Measurements from ENCODE around the gene PDZD7. TPM values are rescaled to one million over a fixed set of nuclear protein-coding genes. Genes with fewer than 3 reads are reported as not detected.
A peak's percentile ranks its signal among the peaks of the same experiment; 100 is the strongest.
"Not testable (repeated sequence)": the region's sequence is repeated elsewhere in the genome, so short reads cannot be mapped to it uniquely, and the experiment has no call there.

The PDZD7 gene
- total RNA-seq, 1 experiment from 2014 or later = 4.5 TPM

GRCh38 chr10:100976906-100977305 lies 54.0 kb downstream of the PDZD7 start:
- no peak for DNase-seq (ENCODE audit: low spot score)
- in situ Hi-C loops (cut with HindIII; ENCODE audit: low sequenced_read_pairs) = no loop called here

GRCh38 chr10:100975397-100975796 lies 55.5 kb downstream of the PDZD7 start:
- DNase-seq (ENCODE audit: low spot score); in situ Hi-C loops (cut with HindIII; ENCODE audit: low sequenced_read_pairs): not testable (repeated sequence)

DNA sequence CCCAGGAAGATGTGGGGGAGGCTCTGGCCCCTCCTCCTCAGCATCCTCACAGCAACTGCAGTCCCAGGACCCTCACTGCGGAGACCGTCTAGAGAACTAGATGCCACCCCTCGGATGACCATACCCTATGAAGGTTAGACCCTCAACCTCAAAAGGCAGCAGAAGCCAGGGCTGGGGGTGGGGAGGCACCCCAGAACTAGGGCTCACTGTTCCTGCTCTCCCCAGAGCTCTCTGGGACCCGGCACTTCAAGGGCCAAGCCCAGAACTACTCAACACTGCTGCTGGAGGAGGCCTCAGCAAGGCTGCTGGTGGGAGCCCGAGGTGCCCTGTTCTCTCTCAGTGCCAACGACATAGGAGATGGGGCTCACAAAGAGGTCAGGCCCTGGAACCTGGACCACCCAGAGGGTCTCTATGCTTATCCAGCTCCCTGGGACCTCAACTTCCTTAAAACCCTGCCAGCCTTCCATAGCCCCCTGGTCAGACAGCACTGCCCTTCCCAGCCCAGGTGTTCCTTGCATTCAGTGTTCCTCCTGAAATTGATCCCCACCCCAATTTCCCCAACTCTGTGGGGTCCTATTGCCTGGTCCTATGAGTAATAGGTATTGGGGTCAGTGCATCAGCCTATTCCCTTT lies 57.9 kb downstream of the PDZD7 start:
- in situ Hi-C loops (cut with HindIII; ENCODE audit: low sequenced_read_pairs) = no loop called here
- DNase-seq (ENCODE audit: low spot score) = no peak

DNA sequence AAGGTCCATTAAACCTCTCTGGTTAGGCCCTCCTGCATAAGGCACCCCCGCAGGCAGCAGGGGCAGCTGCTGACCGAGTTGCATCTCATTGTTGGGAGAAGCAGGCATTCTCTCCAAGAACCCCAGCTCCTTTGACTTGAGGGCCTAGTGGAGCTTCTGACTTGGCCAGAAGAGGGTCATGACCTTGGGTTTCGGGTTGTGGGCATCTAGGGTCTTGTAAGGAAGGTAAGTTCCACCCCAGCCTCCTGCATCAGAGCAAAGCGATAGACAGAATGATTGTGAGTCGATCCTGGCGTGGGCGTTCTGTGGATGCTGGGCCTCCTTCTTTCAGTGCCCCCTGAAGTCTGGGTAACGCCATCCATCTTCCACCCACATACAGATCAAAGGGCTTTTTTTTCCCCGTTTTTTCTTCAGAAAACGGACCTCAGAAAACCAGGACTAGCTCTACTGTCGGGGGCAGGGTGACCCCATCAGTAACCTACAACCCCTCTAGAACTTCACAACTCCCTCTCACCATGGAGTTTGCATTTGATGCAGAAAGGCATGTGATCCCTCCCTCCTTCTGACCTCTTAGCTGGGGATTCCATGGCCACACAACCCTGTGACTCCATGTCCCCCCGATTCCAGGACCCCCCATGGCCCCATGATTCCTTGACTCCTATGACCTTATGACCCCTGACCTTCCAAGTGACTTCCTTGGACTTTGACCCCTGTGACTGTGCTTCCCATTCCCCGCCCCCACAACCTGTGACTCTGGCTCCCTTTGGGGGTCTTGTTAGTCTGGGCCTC lies 58.6 kb downstream of the PDZD7 start:
- DNase-seq (ENCODE audit: low spot score) = no peak
- in situ Hi-C loops (cut with HindIII; ENCODE audit: low sequenced_read_pairs) = no loop called here

GRCh38 chr10:100970914-100971811 lies 59.8 kb downstream of the PDZD7 start:
- DNase-seq (ENCODE audit: low spot score) = no peak
- in situ Hi-C loops (cut with HindIII; ENCODE audit: low sequenced_read_pairs) = no loop called here

DNA sequence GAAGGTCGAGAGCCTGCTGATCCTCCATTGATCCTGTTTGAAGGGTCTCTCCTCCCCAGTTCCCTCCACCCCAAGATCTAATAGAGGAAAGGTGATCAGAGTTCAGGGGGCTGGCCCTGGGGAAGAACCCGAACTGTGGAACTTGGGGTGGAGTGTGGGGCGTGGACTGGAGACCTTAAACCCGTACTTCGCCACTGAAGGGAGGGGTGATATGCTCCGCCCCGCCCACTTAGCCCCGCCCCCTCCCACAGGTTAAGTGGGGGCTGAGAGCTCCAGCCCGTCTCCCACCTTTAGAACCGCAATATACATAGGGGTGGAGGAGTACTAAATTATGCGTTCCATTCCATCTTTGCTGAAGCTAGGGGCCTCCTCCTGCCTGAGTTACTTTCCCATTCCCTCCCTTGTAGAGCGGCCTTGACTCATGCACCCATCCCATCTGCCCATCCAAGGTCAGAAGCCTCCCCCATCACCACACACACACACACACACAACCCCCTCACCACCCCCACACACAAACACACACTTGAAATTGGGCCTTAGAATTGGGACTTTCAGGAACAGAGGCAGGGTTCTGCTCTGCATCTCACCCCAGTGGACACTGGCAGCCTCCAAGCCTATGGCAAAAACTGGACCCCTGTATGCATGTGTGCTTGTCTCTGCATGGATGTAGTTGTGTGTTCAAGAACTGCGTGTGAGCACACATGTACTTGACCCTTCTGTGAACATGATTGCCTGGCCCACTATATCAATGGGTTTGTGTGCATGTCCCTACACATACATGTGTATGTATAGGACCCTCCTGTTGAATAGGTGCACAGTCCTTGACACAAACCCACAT lies 60.6 kb downstream of the PDZD7 start:
- in situ Hi-C loops (cut with HindIII; ENCODE audit: low sequenced_read_pairs) = no loop called here
- peak; percentile 65 for DNase-seq (ENCODE audit: low spot score)

DNA sequence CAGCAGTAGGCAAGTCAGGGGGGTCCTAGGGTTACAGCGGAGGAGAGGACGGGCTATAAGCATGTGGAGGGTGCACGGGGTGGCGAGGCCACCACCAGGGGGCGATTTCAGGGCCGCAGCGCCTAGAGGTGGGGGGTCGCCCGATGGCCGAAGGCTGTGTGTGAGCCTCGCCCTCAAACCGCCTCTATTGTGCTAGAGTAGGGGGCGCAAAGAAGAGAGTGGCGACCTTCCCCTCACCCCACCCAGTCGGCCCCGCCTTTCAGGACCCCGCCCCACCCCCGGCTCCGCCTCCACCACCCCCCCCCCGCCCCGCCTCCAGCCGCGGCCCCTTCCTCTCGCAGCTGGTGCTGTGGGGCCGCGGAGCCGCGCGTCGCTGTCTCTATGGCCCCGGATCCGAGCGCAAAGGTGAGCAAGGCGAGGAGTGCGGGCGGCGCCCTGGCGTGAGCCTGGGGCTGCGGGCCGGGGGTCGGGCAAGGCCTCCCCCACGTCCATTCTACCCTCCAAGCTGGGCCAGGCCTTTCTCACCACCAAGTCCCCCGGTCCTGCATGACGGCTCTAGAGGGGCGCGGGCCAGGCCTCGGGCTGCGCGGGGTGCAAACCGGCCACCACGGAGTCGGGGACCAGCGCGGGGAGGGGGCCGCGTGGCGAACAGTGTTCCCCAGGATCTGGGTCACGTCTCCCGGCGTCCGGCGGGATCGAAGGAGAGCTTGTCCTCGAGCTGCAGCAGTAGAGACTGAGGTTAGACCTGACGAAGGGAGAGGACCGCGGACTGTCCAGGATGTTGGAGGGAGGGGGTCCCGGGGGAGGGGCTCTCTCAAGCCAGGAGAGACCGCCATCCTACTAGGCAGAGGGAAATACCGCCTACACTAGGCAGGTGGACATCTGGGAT lies 61.5 kb downstream of the PDZD7 start, which contains the start of gene SEMA4G:
Gene SEMA4G, plus strand, starts transcription at position 318 of the 889 bp plus-strand sequence. CDS start 3,409 bp downstream, outside the sequence.
- DNase-seq (ENCODE audit: low spot score) = peak; percentile 54
- in situ Hi-C loops (cut with HindIII; ENCODE audit: low sequenced_read_pairs) = no loop called here

DNA sequence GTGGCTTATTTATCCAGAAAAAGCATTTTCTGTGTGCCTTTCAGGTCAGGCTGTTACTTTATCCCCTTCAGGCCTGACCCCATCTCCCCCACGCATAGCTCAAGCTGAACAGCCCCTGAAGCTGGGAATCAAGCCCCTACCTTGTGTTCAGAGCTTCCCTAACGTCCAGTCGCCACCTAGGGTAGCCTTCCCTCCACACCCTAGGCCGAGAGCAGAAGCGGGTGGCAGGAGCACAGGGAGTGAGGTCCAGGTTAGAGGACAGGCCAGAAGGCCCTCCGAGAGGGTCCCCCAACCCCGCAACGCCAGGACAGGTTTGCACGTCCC lies 62.1 kb downstream of the PDZD7 start:
- no peak for DNase-seq (ENCODE audit: low spot score)
- in situ Hi-C loops (cut with HindIII; ENCODE audit: low sequenced_read_pairs) = no loop called here

- DNase-seq (ENCODE audit: low spot score) = no peak
- in situ Hi-C loops (cut with HindIII; ENCODE audit: low sequenced_read_pairs) = no loop called here
Observed at GRCh38 chr10:100968062-100968736, 62.7 kb downstream of the PDZD7 start.

DNA sequence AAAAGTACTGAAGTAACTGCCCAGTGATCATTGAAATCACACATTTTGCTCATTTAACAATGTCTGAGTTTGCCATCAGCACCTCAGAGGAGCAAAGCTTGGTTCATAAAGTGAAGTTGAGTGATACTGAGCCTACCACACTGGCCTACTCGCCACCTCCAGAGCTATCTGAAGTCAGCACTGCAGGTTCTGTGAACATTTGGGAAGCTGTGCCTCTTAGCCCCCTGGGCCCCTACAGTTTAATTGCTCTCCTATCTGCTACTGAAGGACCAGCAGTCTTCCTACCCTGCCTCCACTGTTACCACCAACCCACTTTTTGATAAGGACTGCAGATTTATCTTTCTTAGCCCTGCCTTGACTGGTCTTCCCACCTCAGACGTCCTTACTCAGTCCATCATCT lies 63.6 kb downstream of the PDZD7 start:
- DNase-seq (ENCODE audit: low spot score) = no peak
- in situ Hi-C loops (cut with HindIII; ENCODE audit: low sequenced_read_pairs) = no loop called here

DNA sequence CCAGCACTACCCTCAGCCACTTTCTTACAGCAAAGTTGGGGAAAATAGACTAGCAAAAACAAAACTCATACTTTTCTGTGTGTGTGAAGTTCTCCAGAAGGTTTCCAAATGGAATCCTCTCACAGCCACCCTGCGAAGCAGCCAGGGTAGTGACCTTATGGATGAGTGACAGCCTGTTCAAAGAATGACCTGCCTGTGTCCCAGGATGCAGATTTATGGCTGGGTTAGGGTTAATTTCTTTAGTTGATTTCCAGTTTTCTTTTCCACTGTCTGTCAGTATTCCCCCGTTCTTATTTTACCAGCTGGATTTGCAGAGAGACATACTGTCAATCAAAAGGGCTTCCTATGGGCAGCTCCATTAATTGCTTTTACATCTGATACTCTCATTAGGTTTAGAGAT lies 64.0 kb downstream of the PDZD7 start:
- in situ Hi-C loops (cut with HindIII; ENCODE audit: low sequenced_read_pairs) = no loop called here
- DNase-seq (ENCODE audit: low spot score) = no peak

DNA sequence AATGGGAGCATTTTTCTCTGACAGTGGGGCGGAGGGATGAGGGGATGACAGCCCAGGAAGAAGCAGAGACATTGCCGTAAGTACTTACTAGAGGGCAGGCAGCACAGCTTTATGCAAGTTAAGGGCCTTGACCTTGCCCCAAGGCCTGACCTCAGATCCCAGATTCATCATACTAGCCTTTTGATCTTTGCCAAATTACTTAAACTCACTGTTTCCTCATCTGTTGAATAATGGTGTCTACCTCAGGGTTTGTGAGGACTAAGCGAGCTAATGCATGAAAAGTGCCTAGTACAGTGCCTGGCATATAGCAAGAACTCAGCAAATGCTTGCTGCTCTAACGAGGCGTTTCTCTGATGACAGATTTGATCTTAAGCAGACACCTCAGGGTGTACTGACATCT lies 65.1 kb downstream of the PDZD7 start:
- no peak for DNase-seq (ENCODE audit: low spot score)
- in situ Hi-C loops (cut with HindIII; ENCODE audit: low sequenced_read_pairs) = no loop called here

DNA sequence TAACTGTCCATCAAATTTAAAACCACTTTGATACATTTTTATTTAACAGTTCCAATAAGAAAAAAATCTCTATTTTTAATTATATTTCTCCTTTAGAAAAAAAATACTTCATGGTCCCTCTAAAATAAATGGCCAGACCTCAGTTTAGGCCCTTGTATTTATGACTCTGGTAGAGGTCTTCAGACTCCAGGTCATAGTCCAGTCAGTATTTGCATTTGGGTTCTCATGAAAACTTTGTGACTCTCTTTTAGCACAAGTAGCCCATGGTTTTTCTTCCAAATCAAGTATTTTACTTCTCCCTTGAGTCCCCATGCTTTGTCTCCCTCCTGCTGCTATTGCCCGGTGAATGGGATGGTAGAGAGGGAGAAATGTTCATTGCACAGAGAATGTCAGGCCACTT lies 67.1 kb downstream of the PDZD7 start:
- DNase-seq (ENCODE audit: low spot score) = no peak
- in situ Hi-C loops (cut with HindIII; ENCODE audit: low sequenced_read_pairs) = no loop called here

- in situ Hi-C loops (cut with HindIII; ENCODE audit: low sequenced_read_pairs) = no loop called here
- DNase-seq (ENCODE audit: low spot score) = no peak
Observed at GRCh38 chr10:100962351-100963080, 68.4 kb downstream of the PDZD7 start.

DNA sequence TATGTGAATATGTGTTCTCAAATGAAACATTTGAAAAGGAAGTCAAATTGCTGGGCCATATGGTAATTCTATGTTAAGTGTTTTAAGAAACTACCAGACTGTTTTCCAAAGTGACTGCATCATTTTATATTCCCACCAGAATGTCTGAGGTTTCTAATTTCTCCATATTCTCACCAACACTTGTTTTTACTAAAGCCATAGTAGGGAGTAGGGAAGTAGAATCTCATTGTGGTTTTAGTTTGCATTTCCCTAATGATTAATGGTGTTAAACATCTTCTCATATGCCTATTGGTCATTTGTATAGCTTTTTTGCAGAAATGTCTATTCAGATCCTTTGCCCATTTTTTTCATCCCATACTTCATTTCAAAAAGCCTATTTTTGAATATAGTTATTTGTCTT lies 70.7 kb downstream of the PDZD7 start:
- DNase-seq (ENCODE audit: low spot score) = no peak
- in situ Hi-C loops (cut with HindIII; ENCODE audit: low sequenced_read_pairs) = no loop called here

Data from G401 (cell line).